GM23338 (cell line): ENCODE data around the gene PLCH2.

ENCODE experiments used
- CREB1 ChIP-seq: fragments of 250-450 bp; sonication (Bioruptor Pico); IDR thresholded peaks from 2 replicates; pipeline ENCODE4 v1.5.0; 2020; ENCODE audit warnings: low read depth, mild to moderate bottlenecking, moderate library complexity
- CTCF ChIP-seq, 2 experiments: fragments of 200-600 bp in 1 of 2; sonication (generic) in 1 of 2; conservative IDR thresholded peaks; 2 replicates each; pipeline versions ENCODE4 v1.5.1 to v1.6.1; 2016 to 2017; ENCODE audit warnings: antibody characterized with exemption in 2 of 2, low read depth in 2 of 2, mild to moderate bottlenecking in 2 of 2, moderate library complexity in 1 of 2
- ETS1 ChIP-seq: IDR thresholded peaks from 2 replicates; pipeline ENCODE4 v1.6.1; 2016; ENCODE audit warnings: antibody characterized with exemption
- EZH2 ChIP-seq: fragments of 200-600 bp; sonication (generic); IDR thresholded peaks from one replicate; pipeline ENCODE4 v1.8.0; 2017; ENCODE audit warnings: antibody characterized with exemption, mild to moderate bottlenecking, low read depth; ENCODE audit not compliant: unreplicated experiment
- EZH2phosphoT487 ChIP-seq: fragments of 200-600 bp; sonication (generic); IDR thresholded peaks from one replicate; pipeline ENCODE4 v1.8.1; 2018; ENCODE audit warnings: antibody characterized with exemption; ENCODE audit not compliant: unreplicated experiment
- JUNB ChIP-seq: IDR thresholded peaks from one replicate; pipeline ENCODE4 v1.6.1; 2016; ENCODE audit warnings: antibody characterized with exemption; ENCODE audit not compliant: unreplicated experiment
- POLR2AphosphoS5 ChIP-seq: IDR thresholded peaks from 2 replicates; pipeline ENCODE4 v1.6.1; 2016; ENCODE audit warnings: antibody characterized with exemption, low read depth
- REST ChIP-seq: IDR thresholded peaks from one replicate; pipeline ENCODE4 v1.6.1; 2018; ENCODE audit warnings: antibody characterized with exemption; ENCODE audit not compliant: unreplicated experiment
- ZNF114 ChIP-seq: fragments of 250-450 bp; sonication (Bioruptor Pico); IDR thresholded peaks from 2 replicates; pipeline ENCODE4 v1.5.0; 2020; ENCODE audit warnings: mild to moderate bottlenecking, moderate library complexity
- ZNF331 ChIP-seq: fragments of 250-450 bp; sonication (Bioruptor Pico); IDR thresholded peaks from 2 replicates; pipeline ENCODE4 v1.5.0; 2020; ENCODE audit warnings: low read depth, mild to moderate bottlenecking, moderate library complexity
- ZNF462 ChIP-seq: fragments of 250-450 bp; sonication (Bioruptor Pico); IDR thresholded peaks from 2 replicates; pipeline ENCODE4 v1.5.0; 2020; ENCODE audit warnings: mild to moderate bottlenecking, moderate library complexity

GRCh38 chr1:2471587-2472001 lies 4.5 kb upstream of the PLCH2 start:
- no peak for TF ChIP-seq EZH2
- TF ChIP-seq CTCF (conservative IDR thresholded peaks at IDR 0.05; ENCODE audit: low read depth in 2 of 2): no peak
- TF ChIP-seq REST: no peak
- TF ChIP-seq EZH2phosphoT487: no peak
- no peak for TF ChIP-seq POLR2AphosphoS5
- TF ChIP-seq CREB1 (CRISPR knock-in tag): no peak
- TF ChIP-seq ZNF462 (CRISPR knock-in tag): no peak
- TF ChIP-seq ETS1: no peak
- no peak for TF ChIP-seq ZNF331
- TF ChIP-seq JUNB: no peak
- TF ChIP-seq ZNF114: no peak
